NB4 (cell line): ENCODE measurements around the gene PGM3.

Experiments used
- DNase-seq: peaks from one replicate; pipeline ENCODE4 v3.0.0; 2010; ENCODE audit warnings: low read depth
- H3K4me3 ChIP-seq: one replicate; pipeline ENCODE4 v1.5.1; 2011; ENCODE audit warnings: mild to moderate bottlenecking, low read depth, low read length, moderate library complexity
- CTCF ChIP-seq: IDR thresholded peaks from one replicate; pipeline ENCODE4 v1.5.1; 2012; ENCODE audit warnings: low read depth, low read length
- MAX ChIP-seq: IDR thresholded peaks from 2 replicates; pipeline ENCODE4 v1.6.1; 2011; ENCODE audit warnings: low read depth, low read length
- MYC ChIP-seq: IDR thresholded peaks from 2 replicates; pipeline ENCODE4 v1.6.1; 2011; ENCODE audit warnings: low read depth, low read length
- POLR2A ChIP-seq: IDR thresholded peaks from 2 replicates; pipeline ENCODE4 v1.6.1; 2011; ENCODE audit warnings: mild to moderate bottlenecking; ENCODE audit not compliant: insufficient read length; ENCODE audit errors: extremely low read depth

Gene PGM3

GRCh38 chr6:83169511-83169910, 23.6 kb downstream of the PGM3 start:
- TF ChIP-seq MYC (no peak), MAX (no peak), CTCF (no peak)
- H3K4me3 ChIP-seq = no peak overlapping the region
- DNase-seq = no peak

- H3K4me3 ChIP-seq = no peak overlapping the region
- DNase-seq = no peak
- TF ChIP-seq MYC (no peak), POLR2A (no peak), CTCF (no peak), MAX (no peak)
Measured at GRCh38 chr6:83169106-83169505, 24.0 kb downstream of the PGM3 start.

- H3K4me3 ChIP-seq = no peak overlapping the region
- no peak for DNase-seq
- TF ChIP-seq MYC = no peak
- no peak for TF ChIP-seq CTCF
- TF ChIP-seq POLR2A = no peak
- TF ChIP-seq MAX = no peak
Measured at GRCh38 chr6:83168556-83168955, 24.5 kb downstream of the PGM3 start.

- TF ChIP-seq MYC (no peak), CTCF (no peak), MAX (no peak), POLR2A (no peak)
- H3K4me3 ChIP-seq = no peak overlapping the region
- no peak for DNase-seq
Measured at GRCh38 chr6:83167726-83168278, 25.3 kb downstream of the PGM3 start.

- H3K4me3 ChIP-seq = no peak overlapping the region
- DNase-seq = no peak
- TF ChIP-seq MYC (no peak), POLR2A (no peak), CTCF (no peak), MAX (no peak)
Measured at GRCh38 chr6:83160167-83160566, 32.9 kb downstream of the PGM3 start.

- TF ChIP-seq MYC (no peak), POLR2A (no peak), MAX (no peak), CTCF (no peak)
- no peak overlapping the region for H3K4me3 ChIP-seq
- no peak for DNase-seq
Measured at GRCh38 chr6:83155794-83156193, 37.3 kb downstream of the PGM3 start.
